CD4-positive, alpha-beta T cell treated with Interleukin-12 subunit alpha and Interleukin-12 subunit beta, for 1 hour (primary cell): ENCODE data around the gene CTPS1.

Experiments
- DNase-seq: peaks from one replicate; pipeline ENCODE4 v3.0.0-alpha.2; 2020

CTPS1 gene

GRCh38 chr1:41028034-41028642, 48.6 kb downstream of the CTPS1 start:
- no peak for DNase-seq

GRCh38 chr1:41030872-41031616, 51.5 kb downstream of the CTPS1 start:
- no peak for DNase-seq

- DNase-seq, result no peak
Measured at GRCh38 chr1:41032147-41032546, 52.7 kb downstream of the CTPS1 start.

- DNase-seq, result no peak
Measured at GRCh38 chr1:41033272-41033671, 53.8 kb downstream of the CTPS1 start.

DNA sequence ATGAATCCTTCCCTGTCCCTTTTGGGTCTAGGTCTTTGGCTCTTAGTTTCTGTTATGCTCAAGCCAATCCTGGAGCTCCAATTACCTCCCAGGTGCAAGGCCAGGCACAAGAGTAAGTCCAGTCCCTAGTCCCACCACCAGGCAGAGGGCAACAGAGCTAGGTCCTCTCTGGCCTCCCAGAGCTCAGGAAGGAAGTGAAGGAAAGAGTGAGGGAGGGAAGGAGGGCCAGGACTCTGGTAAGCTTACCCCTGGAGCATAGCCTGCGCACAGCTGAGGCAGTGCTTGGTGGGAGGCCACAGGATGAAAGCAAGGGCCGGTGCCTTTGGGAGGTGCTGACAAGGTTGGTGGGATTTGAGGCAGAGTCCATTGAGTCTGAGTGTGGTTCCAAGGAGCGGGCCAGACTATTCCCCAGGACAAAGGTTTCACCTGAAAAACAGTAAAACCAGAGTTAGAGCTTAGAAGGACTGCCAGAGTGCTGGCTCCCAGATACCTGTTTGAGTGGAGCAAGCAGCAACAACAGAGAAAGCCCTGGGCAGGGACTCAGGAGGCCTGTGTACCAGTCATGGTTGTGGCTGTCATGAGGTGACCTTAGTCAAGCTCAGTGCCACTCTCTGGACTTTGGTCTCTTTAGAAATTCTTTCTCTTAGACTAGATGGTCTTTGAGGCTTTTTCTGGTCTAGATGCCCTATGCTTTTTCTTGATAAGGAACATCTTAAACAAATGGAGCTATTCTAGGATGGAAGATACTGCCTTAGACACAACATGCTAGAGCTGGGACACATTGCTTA, 57.8 kb downstream of the CTPS1 start:
- DNase-seq, result no peak

- DNase-seq, result no peak
Measured at GRCh38 chr1:41038110-41038509, 58.6 kb downstream of the CTPS1 start.

- DNase-seq, result no peak
Measured at GRCh38 chr1:41041614-41042270, 62.2 kb downstream of the CTPS1 start.

- DNase-seq, result no peak
Measured at GRCh38 chr1:41044187-41044586, 64.7 kb downstream of the CTPS1 start.

DNA sequence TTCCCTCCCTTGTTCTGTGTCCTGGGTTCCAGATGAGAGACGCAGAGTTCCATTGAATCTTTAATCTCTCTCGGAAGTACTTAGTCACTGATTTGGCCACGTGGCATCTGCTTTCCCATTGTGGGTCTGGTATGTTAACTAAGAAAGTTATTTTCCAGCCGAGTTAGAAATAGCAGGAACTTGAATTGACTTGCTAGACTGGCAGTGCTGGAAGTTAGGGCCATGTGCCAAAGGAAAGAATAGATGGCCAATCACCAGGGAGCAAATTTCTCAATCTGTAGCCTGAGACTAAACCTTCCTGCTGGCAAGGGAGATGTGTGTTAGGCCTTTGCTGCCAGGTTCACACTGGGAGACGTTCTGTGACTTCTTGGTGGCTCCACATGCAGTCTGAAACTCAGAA, 66.2 kb downstream of the CTPS1 start:
- DNase-seq, result no peak

DNA sequence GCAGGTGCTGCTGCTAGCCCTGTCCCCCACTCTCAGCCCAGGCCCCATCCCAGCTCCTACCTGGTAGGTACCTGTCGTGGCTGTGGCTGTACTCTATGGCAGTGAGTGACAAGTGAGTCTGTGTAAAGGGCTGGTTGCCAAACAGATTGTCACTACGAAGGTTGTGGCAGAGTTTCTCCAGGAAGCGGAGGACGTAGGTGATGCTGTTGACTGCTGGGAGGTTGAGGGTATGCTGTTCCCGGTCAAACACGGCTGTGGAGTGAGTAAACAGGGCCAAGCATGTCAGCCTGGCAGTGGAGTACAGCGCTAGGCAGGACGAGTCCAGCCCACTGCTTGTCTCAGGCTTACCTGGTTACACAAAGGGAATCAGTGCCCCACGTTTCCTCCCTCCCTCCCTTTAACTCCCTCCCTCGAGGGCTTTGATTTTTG, 66.9 kb downstream of the CTPS1 start:
- no peak for DNase-seq

GRCh38 chr1:41048540-41048939, 69.0 kb downstream of the CTPS1 start:
- no peak for DNase-seq

GRCh38 chr1:41051022-41051421, 71.5 kb downstream of the CTPS1 start:
- DNase-seq, result no peak

DNA sequence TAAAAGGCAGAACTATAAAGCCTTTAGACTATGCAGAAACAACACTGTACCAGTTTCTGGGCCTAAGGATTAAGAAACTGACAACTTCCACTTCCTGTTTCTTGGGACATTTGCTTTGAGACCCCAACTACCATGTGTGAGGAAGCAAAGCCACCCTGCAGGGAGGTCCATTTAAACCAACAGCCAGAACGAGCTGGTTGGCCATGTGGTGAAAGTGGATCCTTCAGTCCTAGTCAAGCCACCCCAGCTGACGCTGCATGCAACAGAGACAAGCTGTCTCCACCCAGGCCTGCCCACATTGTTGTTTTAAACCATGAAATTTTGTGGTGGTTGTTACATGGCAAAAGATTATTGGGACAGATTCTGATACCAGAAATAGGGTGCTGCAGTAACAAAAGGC, 73.8 kb downstream of the CTPS1 start:
- no peak for DNase-seq

GRCh38 chr1:41056907-41057306, 77.4 kb downstream of the CTPS1 start:
- DNase-seq, result no peak
